ENCODE results near the gene PHF20. TPM values are rescaled to one million over a fixed set of nuclear protein-coding genes. Genes with fewer than 3 reads are reported as not detected.

Gene PHF20
- total RNA-seq, 1 experiment from 2014 or later: 24.1 TPM

GRCh38 chr20:35902545-35902941, 130.7 kb downstream of the PHF20 start:
- no peak overlapping the region for H3K4me3 ChIP-seq
- DNase-seq (ENCODE audit: low read depth in 1 of 2, low spot score in 2 of 2): no peak
- H3K27ac ChIP-seq: no peak overlapping the region
- no peaks in the 10 kb centered on the region for H3K27me3 ChIP-seq (replicated peaks)
- peaks cover 13% of the 10 kb centered on the region for H3K4me1 ChIP-seq (replicated peaks)
- H3K9me3 ChIP-seq (replicated peaks): no peaks in the 10 kb centered on the region
- peaks cover 38% of the 10 kb centered on the region for H3K36me3 ChIP-seq

- H3K4me1 ChIP-seq (replicated peaks): peaks cover 13% of the 10 kb centered on the region
- H3K4me3 ChIP-seq: no peak overlapping the region
- no peak overlapping the region for H3K27ac ChIP-seq
- peaks cover 46% of the 10 kb centered on the region for H3K36me3 ChIP-seq
- H3K27me3 ChIP-seq (replicated peaks): no peaks in the 10 kb centered on the region
- no peak for DNase-seq (ENCODE audit: low read depth in 1 of 2, low spot score in 2 of 2)
- no peaks in the 10 kb centered on the region for H3K9me3 ChIP-seq (replicated peaks)
These were observed 132.0 kb downstream of the PHF20 start for GRCh38 chr20:35903843-35904242.

- Histone ChIP-seq H3K4me3 (no peak overlapping the region), H3K4me1 (replicated peaks) (peaks cover 13% of the 10 kb centered on the region), H3K9me3 (replicated peaks) (no peaks in the 10 kb centered on the region), H3K27ac (no peak overlapping the region), H3K27me3 (replicated peaks) (no peaks in the 10 kb centered on the region), H3K36me3 (peaks cover 34% of the 10 kb centered on the region)
- DNase-seq (ENCODE audit: low read depth in 1 of 2, low spot score in 2 of 2): no peak
These were observed 133.3 kb downstream of the PHF20 start for GRCh38 chr20:35904982-35905663.

GRCh38 chr20:35907017-35907701, 135.3 kb downstream of the PHF20 start:
- Histone ChIP-seq H3K9me3 (replicated peaks) (no peaks in the 10 kb centered on the region), H3K27ac (no peak overlapping the region), H3K36me3 (peaks cover 33% of the 10 kb centered on the region), H3K4me1 (replicated peaks) (peaks cover 9% of the 10 kb centered on the region), H3K27me3 (replicated peaks) (no peaks in the 10 kb centered on the region), H3K4me3 (no peak overlapping the region)
- DNase-seq (ENCODE audit: low read depth in 1 of 2, low spot score in 2 of 2): no peak

GRCh38 chr20:35908007-35908406, 136.2 kb downstream of the PHF20 start:
- H3K27ac ChIP-seq: no peak overlapping the region
- H3K4me3 ChIP-seq: no peak overlapping the region
- H3K27me3 ChIP-seq (replicated peaks): no peaks in the 10 kb centered on the region
- no peaks in the 10 kb centered on the region for H3K9me3 ChIP-seq (replicated peaks)
- DNase-seq (ENCODE audit: low read depth in 1 of 2, low spot score in 2 of 2): no peak
- 0 out of 2 replicates have a peak, but pooled peaks cover 4% of the 10 kb centered on the region for H3K4me1 ChIP-seq (replicated peaks)
- peaks cover 28% of the 10 kb centered on the region for H3K36me3 ChIP-seq

GRCh38 chr20:35909176-35909575, 137.4 kb downstream of the PHF20 start:
- no peak overlapping the region for H3K4me3 ChIP-seq
- H3K27ac ChIP-seq: no peak overlapping the region
- no peak for DNase-seq (ENCODE audit: low read depth in 1 of 2, low spot score in 2 of 2)
- no peaks in the 10 kb centered on the region for H3K9me3 ChIP-seq (replicated peaks)
- H3K36me3 ChIP-seq: peaks cover 38% of the 10 kb centered on the region
- 0 out of 2 replicates have a peak, but pooled peaks cover 4% of the 10 kb centered on the region for H3K4me1 ChIP-seq (replicated peaks)
- no peaks in the 10 kb centered on the region for H3K27me3 ChIP-seq (replicated peaks)

GRCh38 chr20:35909796-35910195, 138.0 kb downstream of the PHF20 start:
- Histone ChIP-seq H3K4me3 (no peak overlapping the region), H3K9me3 (replicated peaks) (no peaks in the 10 kb centered on the region), H3K27ac (no peak overlapping the region), H3K27me3 (replicated peaks) (no peaks in the 10 kb centered on the region), H3K4me1 (replicated peaks) (0 out of 2 replicates have a peak, but pooled peaks cover 4% of the 10 kb centered on the region), H3K36me3 (peaks cover 42% of the 10 kb centered on the region)
- DNase-seq (ENCODE audit: low read depth in 1 of 2, low spot score in 2 of 2): no peak

GRCh38 chr20:35910254-35910653, 138.4 kb downstream of the PHF20 start:
- no peak overlapping the region for H3K4me3 ChIP-seq
- H3K36me3 ChIP-seq: peaks cover 38% of the 10 kb centered on the region
- 0 out of 2 replicates have a peak, but pooled peaks cover 4% of the 10 kb centered on the region for H3K4me1 ChIP-seq (replicated peaks)
- H3K27me3 ChIP-seq (replicated peaks): no peaks in the 10 kb centered on the region
- DNase-seq (ENCODE audit: low read depth in 1 of 2, low spot score in 2 of 2): no peak
- no peak overlapping the region for H3K27ac ChIP-seq
- no peaks in the 10 kb centered on the region for H3K9me3 ChIP-seq (replicated peaks)

GRCh38 chr20:35912881-35913280, 141.1 kb downstream of the PHF20 start:
- Histone ChIP-seq H3K27ac (no peak overlapping the region), H3K9me3 (replicated peaks) (no peaks in the 10 kb centered on the region), H3K4me3 (no peak overlapping the region), H3K27me3 (replicated peaks) (no peaks in the 10 kb centered on the region), H3K4me1 (replicated peaks) (0 out of 2 replicates have a peak, but pooled peaks cover 4% of the 10 kb centered on the region), H3K36me3 (peaks cover 39% of the 10 kb centered on the region)
- DNase-seq (ENCODE audit: low read depth in 1 of 2, low spot score in 2 of 2): no peak

- peaks cover 56% of the 10 kb centered on the region for H3K36me3 ChIP-seq
These were observed 145.3 kb downstream of the PHF20 start for GRCh38 chr20:35917077-35917476.

GRCh38 chr20:35918021-35918420, 146.2 kb downstream of the PHF20 start:
- DNase-seq (ENCODE audit: low read depth in 1 of 2, low spot score in 2 of 2): no peak
- peaks cover 56% of the 10 kb centered on the region for H3K36me3 ChIP-seq
- no peaks in the 10 kb centered on the region for H3K9me3 ChIP-seq (replicated peaks)
- H3K27me3 ChIP-seq (replicated peaks): no peaks in the 10 kb centered on the region
- no peaks in the 10 kb centered on the region for H3K4me1 ChIP-seq (replicated peaks)
- no peak overlapping the region for H3K27ac ChIP-seq
- H3K4me3 ChIP-seq: no peak overlapping the region

More at GRCh38 chr20:35917077-35917476, 145.3 kb downstream of the PHF20 start:
- H3K4me1 ChIP-seq (replicated peaks): no peaks in the 10 kb centered on the region
- H3K9me3 ChIP-seq (replicated peaks): no peaks in the 10 kb centered on the region
- H3K4me3 ChIP-seq: no peak overlapping the region
- DNase-seq (ENCODE audit: low read depth in 1 of 2, low spot score in 2 of 2): no peak
- H3K27ac ChIP-seq: no peak overlapping the region
- no peaks in the 10 kb centered on the region for H3K27me3 ChIP-seq (replicated peaks)

- Histone ChIP-seq H3K36me3 (peaks cover 39% of the 10 kb centered on the region), H3K9me3 (replicated peaks) (no peaks in the 10 kb centered on the region), H3K27ac (no peak overlapping the region), H3K27me3 (replicated peaks) (no peaks in the 10 kb centered on the region), H3K4me1 (replicated peaks) (no peaks in the 10 kb centered on the region), H3K4me3 (no peak overlapping the region)
- no peak for DNase-seq (ENCODE audit: low read depth in 1 of 2, low spot score in 2 of 2)
These were observed 148.7 kb downstream of the PHF20 start for GRCh38 chr20:35920523-35920922.

- no peak for DNase-seq (ENCODE audit: low read depth in 1 of 2, low spot score in 2 of 2)
- H3K27me3 ChIP-seq (replicated peaks): no peaks in the 10 kb centered on the region
- no peaks in the 10 kb centered on the region for H3K9me3 ChIP-seq (replicated peaks)
- no peak overlapping the region for H3K27ac ChIP-seq
- H3K36me3 ChIP-seq: peaks cover 26% of the 10 kb centered on the region
- H3K4me1 ChIP-seq (replicated peaks): no peaks in the 10 kb centered on the region
- H3K4me3 ChIP-seq: no peak overlapping the region
These were observed 157.5 kb downstream of the PHF20 start for GRCh38 chr20:35929301-35929700.

- DNase-seq (ENCODE audit: low read depth in 1 of 2, low spot score in 2 of 2): no peak
- Histone ChIP-seq H3K27me3 (replicated peaks) (no peaks in the 10 kb centered on the region), H3K4me3 (no peak overlapping the region), H3K27ac (no peak overlapping the region), H3K36me3 (peaks cover 16% of the 10 kb centered on the region), H3K4me1 (replicated peaks) (no peaks in the 10 kb centered on the region), H3K9me3 (replicated peaks) (no peaks in the 10 kb centered on the region)
These were observed 162.2 kb downstream of the PHF20 start for GRCh38 chr20:35934050-35934449.

Measured in SJSA1 (cell line).